NCI-H524 (cell line): Measurements from ENCODE around the gene FSTL3.

Experiments used
- DNase-seq, 2 experiments: peaks; one replicate each; lab custom pipeline; 2025; lab: John Stamatoyannopoulos, UW

FSTL3 gene

GRCh38 chr19:645912-646778, 30.0 kb upstream of the FSTL3 start:
- DNase-seq = no peak

DNA sequence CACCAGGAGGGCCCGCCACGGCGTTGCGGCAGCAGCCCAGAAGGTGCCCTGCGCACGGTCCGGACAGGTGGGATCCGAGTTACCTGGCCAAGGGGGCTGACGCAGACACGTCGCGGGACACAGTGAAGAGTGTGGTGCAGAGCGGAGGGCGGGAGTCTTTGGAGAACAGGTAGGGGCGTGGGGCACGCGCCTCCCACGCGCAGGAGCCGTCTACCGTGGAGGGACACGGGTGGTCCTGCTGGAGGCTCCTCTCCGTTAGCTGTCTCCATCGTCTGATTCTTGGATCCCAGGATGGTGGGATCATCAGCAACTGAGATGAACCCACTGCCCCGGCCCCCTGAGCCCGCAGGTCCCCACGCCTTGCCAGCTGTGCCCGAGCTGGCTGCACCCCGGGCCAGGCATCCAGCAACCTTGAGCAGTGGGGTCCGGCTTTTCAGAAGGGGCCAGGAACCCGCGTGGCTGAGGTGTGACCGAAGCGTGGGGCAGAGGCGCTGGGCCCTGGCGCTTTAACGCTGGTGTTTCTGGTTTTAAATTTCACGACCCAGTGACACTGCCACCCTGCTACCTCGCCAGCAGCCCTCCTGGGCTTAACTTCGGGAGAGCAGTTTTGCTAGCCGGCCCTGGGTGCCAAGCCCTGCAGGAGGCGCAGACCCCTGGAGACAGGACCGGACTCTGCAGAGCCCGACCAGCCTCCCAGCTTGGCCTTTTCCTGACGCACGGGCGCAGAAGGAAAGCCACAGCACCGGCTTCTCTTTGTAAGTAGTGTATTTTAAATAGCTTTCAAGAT, 29.2 kb upstream of the FSTL3 start:
- DNase-seq = no peak

DNA sequence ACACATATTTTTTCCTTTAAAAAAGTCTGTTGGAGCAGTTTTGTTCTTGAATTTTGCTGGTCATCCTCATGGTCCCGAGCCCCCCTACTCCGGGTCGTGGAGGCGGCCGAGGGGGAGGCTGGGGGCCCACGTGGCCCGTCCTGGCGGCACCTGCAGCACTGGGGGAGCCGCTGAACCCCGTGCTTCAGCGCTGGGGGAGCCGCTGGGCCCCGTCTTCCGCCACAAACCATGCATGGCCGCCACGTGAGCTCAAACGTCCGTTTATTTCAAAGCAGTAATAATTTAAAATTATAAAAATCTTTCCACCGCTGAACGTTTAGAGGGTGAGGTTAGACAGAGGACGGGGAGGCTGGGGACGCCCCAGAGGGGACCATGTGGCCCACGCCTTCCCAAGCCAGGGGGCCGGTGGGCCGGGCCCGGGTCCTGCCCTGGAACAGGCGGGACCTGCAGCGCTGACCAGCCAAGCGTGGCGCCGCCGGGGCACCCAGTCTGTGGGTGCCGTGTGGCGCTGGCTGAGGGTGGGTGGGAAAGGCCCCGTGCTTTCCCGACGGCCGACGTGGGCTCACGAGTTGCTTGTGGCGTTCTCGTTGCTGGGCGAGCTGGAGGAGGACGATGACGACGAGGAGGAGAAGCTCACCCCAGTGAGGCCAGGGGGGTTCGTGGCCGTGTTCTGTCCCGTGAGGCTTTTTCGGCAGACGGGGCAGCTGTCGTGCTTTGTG, 28.5 kb upstream of the FSTL3 start:
- DNase-seq = no peak

DNA sequence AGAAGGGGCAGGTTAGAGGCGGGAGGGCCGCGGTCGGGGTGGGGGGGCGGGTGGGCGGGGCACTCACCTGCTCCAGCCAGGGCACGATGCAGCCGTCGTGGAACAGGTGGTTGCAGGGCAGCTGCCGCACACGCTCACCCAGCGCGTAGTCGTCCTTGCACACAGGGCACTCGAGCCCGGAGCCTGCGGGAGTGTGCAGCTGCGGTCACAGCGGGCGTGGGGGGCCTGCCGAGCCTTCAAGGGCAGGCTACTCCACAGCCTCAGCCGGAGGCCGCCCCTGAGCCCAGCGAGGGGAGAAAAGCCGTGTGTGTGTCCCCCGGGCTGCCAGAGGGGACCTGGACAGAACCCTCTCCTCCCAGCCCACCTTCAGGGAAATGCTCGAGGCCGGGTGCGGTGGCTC, 27.9 kb upstream of the FSTL3 start:
- no peak for DNase-seq

DNA sequence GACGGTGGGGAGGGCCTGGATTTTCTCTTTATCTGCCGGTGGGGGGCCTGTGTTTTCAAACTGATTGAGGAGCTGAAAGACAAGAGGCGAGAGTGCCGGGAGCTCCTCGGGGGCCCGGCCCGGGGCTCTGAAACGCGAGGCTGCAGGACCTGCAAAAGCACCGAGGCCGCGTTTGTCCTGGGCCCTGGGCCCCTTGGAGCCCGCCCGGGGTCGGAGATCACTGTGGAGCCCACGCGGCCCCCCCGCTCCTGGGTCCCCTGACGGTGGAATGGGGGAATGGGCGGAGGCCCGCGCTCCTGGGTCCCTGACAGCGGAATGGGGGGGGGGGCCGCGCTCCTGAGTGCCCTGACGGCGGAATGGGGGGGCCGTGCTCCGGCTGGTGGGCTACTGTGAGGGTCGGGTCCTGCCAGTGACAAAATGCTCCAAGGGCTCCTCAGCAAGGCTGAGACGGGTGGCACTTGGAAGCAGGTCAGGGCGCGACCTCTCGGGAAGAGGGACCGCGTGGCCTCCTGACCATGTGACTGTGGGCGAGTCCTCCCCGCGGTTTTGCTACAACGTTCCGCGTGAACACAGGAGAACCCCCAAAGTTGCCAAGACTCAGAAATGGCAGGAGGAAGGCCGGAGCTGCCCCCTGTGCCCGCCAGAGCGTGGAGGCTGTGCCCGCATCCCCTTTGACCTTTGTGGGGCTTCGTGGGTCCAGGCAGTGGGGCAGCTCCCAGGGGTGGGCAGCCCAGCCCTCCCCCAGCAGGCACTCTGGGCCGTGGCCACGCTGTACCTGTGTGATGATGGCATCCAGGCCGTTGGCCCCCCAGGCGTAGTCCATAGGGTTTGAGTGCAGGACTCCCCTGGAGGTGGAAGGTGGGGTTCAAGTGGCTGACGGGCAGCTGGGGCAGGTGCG, 27.0 kb upstream of the FSTL3 start:
- DNase-seq = no peak

GRCh38 chr19:650121-650520, 26.1 kb upstream of the FSTL3 start:
- DNase-seq = no peak

GRCh38 chr19:651114-651818, 24.9 kb upstream of the FSTL3 start:
- no peak for DNase-seq

GRCh38 chr19:651991-652390, 24.2 kb upstream of the FSTL3 start:
- no peak for DNase-seq

DNA sequence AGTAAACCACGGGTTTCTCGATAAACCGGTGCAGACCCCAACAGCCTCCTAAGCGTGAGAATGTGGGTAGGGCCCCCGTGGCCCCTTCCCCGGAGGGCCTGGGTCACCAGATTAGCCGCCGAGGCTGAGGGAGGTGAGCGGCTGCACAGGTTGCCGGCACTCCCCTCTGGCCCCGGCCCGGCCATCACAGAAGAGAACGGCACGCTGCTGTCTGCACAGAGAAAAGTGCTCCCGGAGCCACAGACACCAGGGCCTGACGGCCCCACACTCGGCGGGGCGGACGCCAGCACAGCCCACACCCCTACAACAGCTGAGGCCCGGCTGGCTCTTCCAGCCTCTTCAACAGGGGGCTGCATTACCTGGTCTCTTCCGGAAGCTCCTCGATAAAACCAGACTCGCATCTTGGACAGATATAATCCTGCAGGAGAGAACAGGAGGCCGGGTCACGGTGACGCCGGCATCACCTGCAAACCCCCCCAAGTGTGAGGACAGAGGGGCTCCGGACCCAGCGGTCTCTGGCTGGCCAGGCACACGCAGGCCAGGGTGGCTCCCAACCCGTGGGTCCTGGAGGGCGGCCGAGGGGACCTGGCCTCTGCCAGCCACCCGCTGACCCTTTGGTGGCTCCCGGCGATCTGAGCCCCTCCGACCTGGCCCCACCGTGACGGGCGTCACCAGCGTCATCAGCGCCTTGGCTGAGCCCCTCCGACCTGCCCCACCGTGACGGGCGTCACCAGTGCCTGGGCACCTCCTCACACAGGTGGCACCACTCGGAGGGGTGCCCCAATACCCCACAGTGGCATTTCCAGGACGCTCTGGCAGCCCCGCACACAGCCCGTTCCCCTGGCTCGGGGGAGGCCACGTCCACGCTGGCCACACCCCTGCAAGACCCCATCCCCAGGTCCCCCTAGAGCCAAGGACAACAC, 23.5 kb upstream of the FSTL3 start:
- no peak for DNase-seq

DNA sequence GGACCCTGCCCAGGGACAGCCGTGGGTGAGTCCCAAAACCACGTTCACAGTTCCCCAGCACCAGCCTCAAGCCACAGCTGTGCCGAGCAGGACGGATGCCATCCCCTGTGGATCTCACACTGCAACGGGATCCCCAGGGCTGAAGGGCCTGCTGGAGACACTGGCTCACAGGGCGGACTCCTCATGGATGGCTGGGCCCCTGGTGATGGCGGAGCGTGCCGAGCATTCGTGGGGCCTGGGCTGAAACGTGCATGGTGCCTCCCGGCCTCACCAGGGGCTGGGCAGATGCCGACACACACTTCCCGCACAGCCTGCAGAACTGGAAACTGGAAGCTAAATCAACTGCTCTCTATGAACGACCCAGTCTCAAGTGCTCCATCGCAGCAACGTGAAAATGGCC, 22.8 kb upstream of the FSTL3 start:
- DNase-seq = no peak

DNA sequence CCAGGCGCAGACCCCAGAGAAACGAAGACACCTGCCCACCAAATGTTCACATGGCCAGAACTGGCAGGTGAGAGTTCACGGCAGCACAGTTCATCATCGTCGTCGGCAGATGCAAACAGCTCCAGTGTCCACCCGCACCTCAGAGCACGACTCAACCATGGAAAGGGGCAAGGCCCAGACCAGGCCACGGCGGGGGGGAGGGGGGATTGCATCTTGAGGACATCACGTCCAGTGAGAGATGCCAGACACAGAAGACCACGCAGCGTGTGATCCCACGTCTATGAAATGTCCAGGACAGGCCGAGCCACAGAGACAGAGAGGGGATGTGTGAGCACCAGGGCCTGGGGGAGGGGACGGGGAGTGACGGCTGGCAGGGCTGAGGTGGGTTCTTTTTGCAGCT, 20.5 kb upstream of the FSTL3 start:
- no peak for DNase-seq

DNA sequence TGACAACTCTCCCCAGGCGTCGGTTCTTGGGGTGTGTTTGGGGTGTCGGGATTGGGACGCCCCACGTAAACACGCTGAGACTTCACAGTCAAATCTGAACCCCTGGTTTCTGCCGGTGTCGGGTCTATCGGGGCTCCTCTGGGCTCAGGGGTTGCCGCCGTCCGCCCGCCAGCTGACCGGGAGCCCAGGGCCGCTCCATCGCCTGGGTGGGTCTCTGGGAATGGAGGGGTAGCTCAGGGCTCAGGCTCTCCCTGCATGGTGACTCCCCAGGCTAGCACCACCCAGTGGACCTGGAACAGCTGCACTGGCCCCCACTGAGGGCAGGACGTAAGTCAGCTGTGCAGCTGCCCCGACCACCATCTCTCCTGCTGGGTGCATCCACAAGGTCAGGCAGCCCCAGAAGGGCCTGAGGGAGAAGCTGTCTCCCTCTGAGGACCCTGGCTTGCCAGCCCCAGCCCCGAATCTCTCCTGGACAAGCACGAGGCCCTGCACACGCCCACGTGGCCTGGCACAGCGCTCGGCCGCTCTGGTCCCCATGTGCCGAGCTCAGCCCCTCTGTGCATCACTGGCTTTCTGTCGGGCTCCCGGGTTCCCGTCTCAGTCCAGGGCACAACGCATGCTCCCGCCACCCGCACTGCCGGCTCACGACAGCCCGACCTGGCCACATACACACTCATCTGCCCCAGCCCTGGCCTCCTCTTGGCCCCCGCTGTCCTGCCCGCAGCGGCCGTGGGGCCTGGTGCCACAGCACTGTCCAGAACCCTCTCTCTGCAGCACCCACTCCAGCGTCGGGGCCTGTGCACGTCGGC, 19.2 kb upstream of the FSTL3 start:
- DNase-seq = no peak

GRCh38 chr19:657611-658010, 18.6 kb upstream of the FSTL3 start:
- no peak for DNase-seq

GRCh38 chr19:658059-658839, 17.9 kb upstream of the FSTL3 start:
- DNase-seq = no peak

GRCh38 chr19:658916-659839, 17.0 kb upstream of the FSTL3 start:
- DNase-seq = no peak

DNA sequence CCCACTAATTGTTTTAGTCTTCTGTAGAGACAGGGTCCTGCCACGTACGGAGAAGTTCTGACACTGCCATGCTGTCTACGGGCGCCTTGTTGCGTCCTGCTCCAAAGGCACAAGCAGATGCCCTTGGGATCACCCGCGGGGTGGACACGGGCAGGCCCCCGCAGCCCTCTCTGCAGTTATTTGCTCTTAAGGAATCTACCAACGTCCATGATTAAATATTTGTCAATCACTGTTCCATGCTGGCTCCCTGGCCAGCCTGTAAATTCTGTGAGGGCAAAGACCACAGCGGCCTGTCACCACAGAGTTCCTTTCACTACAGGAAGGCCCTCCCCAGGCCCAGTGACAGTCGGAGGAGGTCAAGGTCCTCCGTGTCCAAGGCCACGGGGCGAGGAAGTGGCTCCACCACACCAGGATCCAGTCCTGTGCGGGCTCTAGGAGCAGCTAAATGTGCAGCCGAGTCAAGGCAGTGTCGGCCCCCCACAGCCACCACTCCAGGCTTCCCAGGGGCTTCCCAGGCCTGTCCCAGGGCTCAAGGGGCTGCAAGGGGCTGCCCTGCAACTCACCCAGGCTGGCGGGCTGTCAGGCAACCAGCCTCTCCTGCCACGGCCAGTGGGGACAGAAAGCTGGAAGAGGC, 15.3 kb upstream of the FSTL3 start:
- DNase-seq = no peak
